Measurements from ENCODE around the gene MET.

MET gene

GRCh38 chr7:116647861-116648260 is 24.1 kb upstream of the MET start:
- H2AFZ ChIP-seq (ENCODE audit: low read depth, low read length, severe bottlenecking) = no peak overlapping the region
- no peaks in the 10 kb centered on the region for H3K9me3 ChIP-seq (ENCODE audit: insufficient read depth, low read length)
- H3K4me3 ChIP-seq (ENCODE audit: insufficient read depth, low read length, poor library complexity, severe bottlenecking) = no peak overlapping the region
- no peaks in the 10 kb centered on the region for H3K27me3 ChIP-seq (ENCODE audit: low read length)
- no peak overlapping the region for H3K27ac ChIP-seq (ENCODE audit: low read depth, low read length)
- no peaks in the 10 kb centered on the region for H3K79me2 ChIP-seq (ENCODE audit: insufficient read depth, low read length)
- no peaks in the 10 kb centered on the region for H3F3A ChIP-seq (ENCODE audit: insufficient read depth)
- H3K4me2 ChIP-seq (ENCODE audit: low read depth, low read length, poor library complexity, severe bottlenecking) = no peak overlapping the region
- H3K9ac ChIP-seq (ENCODE audit: low read length) = no peak overlapping the region
- TF ChIP-seq, protein P1, sequence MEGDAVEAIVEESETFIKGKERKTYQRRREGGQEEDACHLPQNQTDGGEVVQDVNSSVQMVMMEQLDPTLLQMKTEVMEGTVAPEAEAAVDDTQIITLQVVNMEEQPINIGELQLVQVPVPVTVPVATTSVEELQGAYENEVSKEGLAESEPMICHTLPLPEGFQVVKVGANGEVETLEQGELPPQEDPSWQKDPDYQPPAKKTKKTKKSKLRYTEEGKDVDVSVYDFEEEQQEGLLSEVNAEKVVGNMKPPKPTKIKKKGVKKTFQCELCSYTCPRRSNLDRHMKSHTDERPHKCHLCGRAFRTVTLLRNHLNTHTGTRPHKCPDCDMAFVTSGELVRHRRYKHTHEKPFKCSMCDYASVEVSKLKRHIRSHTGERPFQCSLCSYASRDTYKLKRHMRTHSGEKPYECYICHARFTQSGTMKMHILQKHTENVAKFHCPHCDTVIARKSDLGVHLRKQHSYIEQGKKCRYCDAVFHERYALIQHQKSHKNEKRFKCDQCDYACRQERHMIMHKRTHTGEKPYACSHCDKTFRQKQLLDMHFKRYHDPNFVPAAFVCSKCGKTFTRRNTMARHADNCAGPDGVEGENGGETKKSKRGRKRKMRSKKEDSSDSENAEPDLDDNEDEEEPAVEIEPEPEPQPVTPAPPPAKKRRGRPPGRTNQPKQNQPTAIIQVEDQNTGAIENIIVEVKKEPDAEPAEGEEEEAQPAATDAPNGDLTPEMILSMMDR (IDR thresholded peaks at IDR 0.05; ENCODE audit: insufficient read depth, low read length, poor library complexity, severe bottlenecking) = no peak
- no peak for TF ChIP-seq EZH2phosphoT487 (conservative IDR thresholded peaks at IDR 0.05; ENCODE audit: low read length)
- H4K20me1 ChIP-seq (ENCODE audit: low read depth, low read length) = no peaks in the 10 kb centered on the region
- H3K36me3 ChIP-seq (ENCODE audit: low read length) = no peaks in the 10 kb centered on the region
- H3K9me2 ChIP-seq (replicated peaks; ENCODE audit: insufficient read depth, low read length) = no peaks in the 10 kb centered on the region

GRCh38 chr7:116650436-116650835 is 21.6 kb upstream of the MET start:
- Histone ChIP-seq H3K27me3 (ENCODE audit: low read length) (no peaks in the 10 kb centered on the region), H3K9me3 (ENCODE audit: insufficient read depth, low read length) (no peaks in the 10 kb centered on the region), H3K27ac (ENCODE audit: low read depth, low read length) (no peak overlapping the region), H3K79me2 (ENCODE audit: insufficient read depth, low read length) (no peaks in the 10 kb centered on the region), H2AFZ (ENCODE audit: low read depth, low read length, severe bottlenecking) (no peak overlapping the region), H3K4me3 (ENCODE audit: insufficient read depth, low read length, poor library complexity, severe bottlenecking) (no peak overlapping the region), H3F3A (ENCODE audit: insufficient read depth) (no peaks in the 10 kb centered on the region), H4K20me1 (ENCODE audit: low read depth, low read length) (no peaks in the 10 kb centered on the region), H3K36me3 (ENCODE audit: low read length) (no peaks in the 10 kb centered on the region), H3K4me2 (ENCODE audit: low read depth, low read length, poor library complexity, severe bottlenecking) (no peak overlapping the region), H3K9me2 (replicated peaks; ENCODE audit: insufficient read depth, low read length) (no peaks in the 10 kb centered on the region), H3K9ac (ENCODE audit: low read length) (no peak overlapping the region)
- TF ChIP-seq, protein P1 (IDR thresholded peaks at IDR 0.05; ENCODE audit: insufficient read depth, low read length, poor library complexity, severe bottlenecking) = no peak
- no peak for TF ChIP-seq EZH2phosphoT487 (conservative IDR thresholded peaks at IDR 0.05; ENCODE audit: low read length)

DNA sequence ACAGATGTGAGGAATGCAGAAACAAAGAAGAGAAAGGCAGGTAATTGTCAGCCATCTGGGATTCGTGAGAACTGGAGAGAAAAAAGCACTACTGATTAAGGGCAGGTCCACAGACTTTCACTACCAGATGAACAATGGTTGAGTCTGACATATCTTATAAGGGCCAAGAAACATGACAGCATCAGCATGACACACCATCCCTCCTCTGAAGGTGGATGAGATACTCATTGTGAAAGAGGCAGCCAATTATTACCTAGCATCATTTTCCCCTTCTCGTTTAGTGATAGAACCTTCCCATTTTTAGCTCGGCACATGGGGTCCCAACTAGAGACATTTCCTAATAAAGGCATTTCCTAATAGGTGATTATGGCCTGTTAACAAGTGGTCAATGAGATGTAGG is 19.2 kb upstream of the MET start:
- Histone ChIP-seq H3K9me3 (ENCODE audit: insufficient read depth, low read length) (no peaks in the 10 kb centered on the region), H3K4me3 (ENCODE audit: insufficient read depth, low read length, poor library complexity, severe bottlenecking) (no peak overlapping the region), H3K9me2 (replicated peaks; ENCODE audit: insufficient read depth, low read length) (no peaks in the 10 kb centered on the region), H3K27me3 (ENCODE audit: low read length) (no peaks in the 10 kb centered on the region), H3K79me2 (ENCODE audit: insufficient read depth, low read length) (no peaks in the 10 kb centered on the region), H4K20me1 (ENCODE audit: low read depth, low read length) (no peaks in the 10 kb centered on the region), H2AFZ (ENCODE audit: low read depth, low read length, severe bottlenecking) (no peak overlapping the region), H3F3A (ENCODE audit: insufficient read depth) (no peaks in the 10 kb centered on the region), H3K4me2 (ENCODE audit: low read depth, low read length, poor library complexity, severe bottlenecking) (no peak overlapping the region), H3K9ac (ENCODE audit: low read length) (no peak overlapping the region), H3K27ac (ENCODE audit: low read depth, low read length) (no peak overlapping the region), H3K36me3 (ENCODE audit: low read length) (no peaks in the 10 kb centered on the region)
- TF ChIP-seq EZH2phosphoT487 (conservative IDR thresholded peaks at IDR 0.05; ENCODE audit: low read length) = no peak
- TF ChIP-seq, protein P1 (IDR thresholded peaks at IDR 0.05; ENCODE audit: insufficient read depth, low read length, poor library complexity, severe bottlenecking) = no peak

Measured in SU-DHL-6 (cell line).